CD4-positive, CD25-positive, alpha-beta regulatory T cell (primary cell): Measurements from ENCODE around the gene RPL11. TPM values are rescaled to one million over a fixed set of nuclear protein-coding genes. Genes with fewer than 3 reads are reported as not detected.

Experiments
- ATAC-seq, 2 donors: fragments of 150-1000 bp; cut with Tn5 transposase; one replicate each; pipeline ENCODE4 v1.10.0; 2021; ENCODE audit warnings: low read depth in 2 of 2, moderate number of reproducible peaks in 2 of 2, moderate library complexity in 1 of 2
- DNase-seq, 3 donors: peaks; one replicate each; pipeline versions ENCODE4 v3.0.0 to v3.0.0-alpha.2; 2012 to 2022; ENCODE audit warnings: mixed read lengths in 1 of 3
- H3K27ac ChIP-seq: one replicate; pipeline ENCODE4 v1.7.0; 2013; ENCODE audit warnings: mild to moderate bottlenecking, low read length; ENCODE audit not compliant: insufficient read depth, poor library complexity, severe bottlenecking
- H3K27me3 ChIP-seq: one replicate; pipeline ENCODE4 v1.7.0; 2013; ENCODE audit warnings: low read length; ENCODE audit not compliant: control insufficient read depth, insufficient read depth
- H3K36me3 ChIP-seq: one replicate; pipeline ENCODE4 v1.7.0; 2013; ENCODE audit warnings: mild to moderate bottlenecking, low read length, moderate library complexity; ENCODE audit not compliant: control insufficient read depth, insufficient read depth
- H3K4me1 ChIP-seq: 2 replicates; pipeline ENCODE4 v1.7.0; 2013; ENCODE audit warnings: mild to moderate bottlenecking, low read length; ENCODE audit not compliant: insufficient read depth, control insufficient read depth, poor library complexity, severe bottlenecking
- H3K4me3 ChIP-seq: one replicate; pipeline ENCODE4 v1.7.0; 2013; ENCODE audit warnings: low read depth, mild to moderate bottlenecking, low read length, moderate library complexity
- H3K9me3 ChIP-seq, 2 experiments: 1 replicate in 1 of 2; 2 replicates in 1 of 2; pipeline ENCODE4 v1.7.0; 2013; ENCODE audit warnings: low read length in 2 of 2, mild to moderate bottlenecking in 1 of 2, moderate library complexity in 1 of 2; ENCODE audit not compliant: control insufficient read depth in 2 of 2
- H3K27ac Mint-ChIP-seq, 3 donors: one replicate each; pipeline ENCODE4 v1.8.0; 2020 to 2022; ENCODE audit warnings: mild to moderate bottlenecking in 3 of 3, mixed read lengths in 3 of 3, moderate library complexity in 2 of 3
- H3K27me3 Mint-ChIP-seq: one replicate; pipeline ENCODE4 v1.8.0; 2022; ENCODE audit warnings: mild to moderate bottlenecking, mixed read lengths
- H3K36me3 Mint-ChIP-seq: one replicate; pipeline ENCODE4 v1.8.0; 2020; ENCODE audit warnings: mixed read lengths
- H3K4me1 Mint-ChIP-seq, 4 donors: one replicate each; pipeline ENCODE4 v1.8.0; 2020 to 2022; ENCODE audit warnings: mixed read lengths in 4 of 4, mild to moderate bottlenecking in 1 of 4
- H3K4me3 Mint-ChIP-seq, 4 donors: one replicate each; pipeline ENCODE4 v1.8.0; 2020 to 2022; ENCODE audit warnings: mild to moderate bottlenecking in 4 of 4, mixed read lengths in 4 of 4, moderate library complexity in 3 of 4
- H3K9me3 Mint-ChIP-seq, 7 donors: one replicate each; pipeline ENCODE4 v1.8.0; 2020 to 2022; ENCODE audit warnings: mixed read lengths in 7 of 7, mild to moderate bottlenecking in 3 of 7, moderate library complexity in 2 of 7
- polyA plus RNA-seq, 4 donors: library from polyadenylated mRNA; unstranded; fragments of 300-500 nt; fragmentation: Illumina TruSeq; gene quantifications; one replicate each; pipeline ENCODE4 v1.2.3, GENCODE V29; 2021
- total RNA-seq: library from RNA; stranded (reverse); gene quantifications from one replicate; pipeline ENCODE4 v1.2.3, GENCODE V29; 2022

Gene RPL11
- total and polyA plus RNA-seq, 5 donors from 2014 or later: 1,256 to 1,673 (median 1,395) TPM

DNA sequence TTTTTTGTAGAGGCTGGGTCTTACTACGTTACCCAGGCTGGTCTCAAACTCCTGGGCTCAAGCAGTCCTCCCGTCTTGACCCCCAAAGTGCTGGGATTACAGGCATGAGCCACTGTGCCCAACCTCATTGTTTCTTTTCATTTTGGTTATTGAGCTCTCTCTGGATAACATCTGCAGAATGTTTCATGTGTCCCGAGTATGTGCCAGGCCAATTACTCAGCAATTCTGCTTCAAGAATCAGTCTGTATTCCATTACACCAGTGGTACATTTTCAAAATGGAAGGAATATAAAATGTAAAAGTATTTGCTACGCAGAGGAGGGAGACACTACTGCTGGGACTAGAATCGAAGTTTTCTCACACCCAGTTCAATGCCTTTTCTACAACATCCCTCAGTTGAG lies 50.0 kb downstream of the RPL11 start:
- H3K4me1 Mint-ChIP-seq: peaks cover 12 to 37% (median 21%) of the 10 kb centered on the region in 4 donors
- H3K27me3 ChIP-seq: no peaks in the 10 kb centered on the region
- no peaks in the 10 kb centered on the region for H3K27me3 Mint-ChIP-seq
- no peaks in the 10 kb centered on the region for H3K9me3 Mint-ChIP-seq
- H3K4me1 ChIP-seq: peaks cover 22% of the 10 kb centered on the region
- H3K27ac ChIP-seq: no peak overlapping the region
- H3K9me3 ChIP-seq: no peaks in the 10 kb centered on the region
- peak overlapping the region; percentile 89 to 94 (median 92) for H3K4me3 Mint-ChIP-seq
- peak overlapping the region; percentile 32 to 94 (median 74) for H3K27ac Mint-ChIP-seq
- DNase-seq: no peak
- ATAC-seq: no peak
- peaks cover 1% of the 10 kb centered on the region for H3K36me3 Mint-ChIP-seq
- no peaks in the 10 kb centered on the region for H3K36me3 ChIP-seq
- no peak overlapping the region for H3K4me3 ChIP-seq

DNA sequence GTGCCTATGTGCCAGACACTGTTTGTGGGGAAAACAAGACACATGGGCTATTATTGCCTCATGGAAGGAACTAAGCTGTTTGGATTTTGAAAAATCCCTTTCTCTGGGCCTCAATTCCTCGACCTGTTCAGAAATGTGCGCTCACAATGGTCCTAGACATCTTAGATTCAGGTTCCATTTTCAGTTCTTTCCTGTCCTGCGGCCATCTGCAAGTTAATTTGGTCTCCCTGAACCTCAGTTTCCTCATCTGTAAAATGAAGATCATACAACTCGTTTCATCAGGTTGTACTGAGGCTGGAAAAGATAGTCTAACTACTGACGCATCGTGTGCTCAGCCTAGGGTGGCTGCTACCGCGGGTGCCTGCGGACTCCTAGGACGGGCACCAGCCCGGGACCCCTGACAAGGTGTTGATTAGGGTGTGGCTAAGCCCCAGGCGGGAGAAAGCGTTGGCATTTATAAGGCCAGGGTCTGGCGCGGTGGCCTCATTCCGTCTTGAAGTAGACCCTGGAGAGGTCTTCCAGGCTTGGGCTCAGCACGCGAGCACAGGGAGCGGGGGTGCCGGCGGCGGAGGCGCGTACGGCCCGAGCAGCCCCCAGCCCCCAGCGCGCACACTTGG lies 51.2 kb downstream of the RPL11 start:
- H3K4me1 Mint-ChIP-seq: peaks cover 18 to 49% (median 32%) of the 10 kb centered on the region in 4 donors
- H3K27me3 Mint-ChIP-seq: no peaks in the 10 kb centered on the region
- H3K4me1 ChIP-seq: peaks cover 24% of the 10 kb centered on the region
- H3K9me3 ChIP-seq: no peaks in the 10 kb centered on the region
- H3K27me3 ChIP-seq: no peaks in the 10 kb centered on the region
- peak overlapping the region; percentile 89 to 94 (median 92) for H3K4me3 Mint-ChIP-seq
- H3K36me3 Mint-ChIP-seq: peaks cover 4% of the 10 kb centered on the region
- DNase-seq (no peak), ATAC-seq (peak; percentile 18 to 45)
- H3K4me3 ChIP-seq: peak overlapping the region; percentile 84
- H3K9me3 Mint-ChIP-seq: no peaks in the 10 kb centered on the region
- peak overlapping the region; percentile 86 to 95 (median 94) for H3K27ac Mint-ChIP-seq
- H3K36me3 ChIP-seq: no peaks in the 10 kb centered on the region
- peak overlapping the region; percentile 82 for H3K27ac ChIP-seq

DNA sequence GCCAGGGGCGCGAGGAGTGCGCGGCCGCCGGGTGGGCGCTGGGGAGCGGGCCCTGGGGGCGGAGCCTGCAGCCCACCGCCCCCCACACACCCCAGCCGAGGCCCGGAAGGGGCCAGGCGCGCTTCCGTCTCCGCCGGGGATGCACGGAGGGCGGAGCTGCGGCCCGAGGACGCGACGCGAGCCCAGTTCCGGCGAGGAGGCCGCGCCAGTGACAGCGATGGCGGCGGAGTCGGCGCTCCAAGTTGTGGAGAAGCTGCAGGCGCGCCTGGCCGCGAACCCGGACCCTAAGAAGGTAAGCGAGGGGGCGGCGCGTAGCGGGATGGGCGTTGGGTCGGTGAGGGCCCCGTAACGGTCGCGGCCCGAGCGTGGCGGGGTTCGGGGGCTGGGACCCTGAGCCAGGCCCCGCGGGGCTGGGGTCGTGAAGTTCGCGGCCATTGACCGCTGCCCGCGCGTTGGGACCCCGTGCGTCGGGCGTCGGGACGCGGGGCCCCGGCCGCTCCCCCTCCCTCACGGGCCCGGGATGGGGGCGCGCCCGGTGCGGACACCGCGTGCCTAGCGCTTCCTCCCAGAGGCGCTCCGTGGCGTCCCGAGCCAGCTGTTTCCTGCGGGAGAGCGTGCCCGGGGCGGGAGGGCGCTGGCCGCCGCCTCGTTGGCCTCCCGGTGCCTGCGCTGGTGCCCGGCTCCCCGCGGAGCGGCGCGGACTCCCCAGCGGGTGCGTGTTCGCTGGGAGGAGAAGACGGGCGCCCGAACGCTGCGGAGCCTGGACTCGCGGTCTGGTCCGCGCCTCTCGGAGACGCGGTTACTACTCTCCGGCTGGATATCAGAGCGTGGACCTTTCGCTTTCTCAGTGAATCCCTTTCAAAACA lies 51.9 kb downstream of the RPL11 start, which contains the start of gene ELOA:
Gene ELOA (plus strand): TSS at position 185 of the 866 bp plus-strand sequence. CDS start 33 bp downstream, at position 218.
- no peaks in the 10 kb centered on the region for H3K27me3 ChIP-seq
- peak within 1 kb of the TSS; percentile 82 for H3K27ac ChIP-seq
- H3K36me3 Mint-ChIP-seq: peaks cover 4% of the 10 kb centered on the region
- peak; percentile 95 to 97 for ATAC-seq
- no peaks in the 10 kb centered on the region for H3K9me3 Mint-ChIP-seq
- H3K4me3 Mint-ChIP-seq: peak within 1 kb of the TSS; percentile 91 to 94 (median 94)
- peaks cover 26% of the 10 kb centered on the region for H3K4me1 ChIP-seq
- H3K27ac Mint-ChIP-seq: peak within 1 kb of the TSS; percentile 89 to 95 (median 94)
- H3K4me1 Mint-ChIP-seq: peaks cover 19 to 57% (median 38%) of the 10 kb centered on the region in 4 donors
- no peaks in the 10 kb centered on the region for H3K9me3 ChIP-seq
- no peaks in the 10 kb centered on the region for H3K27me3 Mint-ChIP-seq
- peak within 1 kb of the TSS; percentile 87 for H3K4me3 ChIP-seq
- DNase-seq: peak; percentile 68 to 88 (median 77)
- no peaks in the 10 kb centered on the region for H3K36me3 ChIP-seq

DNA sequence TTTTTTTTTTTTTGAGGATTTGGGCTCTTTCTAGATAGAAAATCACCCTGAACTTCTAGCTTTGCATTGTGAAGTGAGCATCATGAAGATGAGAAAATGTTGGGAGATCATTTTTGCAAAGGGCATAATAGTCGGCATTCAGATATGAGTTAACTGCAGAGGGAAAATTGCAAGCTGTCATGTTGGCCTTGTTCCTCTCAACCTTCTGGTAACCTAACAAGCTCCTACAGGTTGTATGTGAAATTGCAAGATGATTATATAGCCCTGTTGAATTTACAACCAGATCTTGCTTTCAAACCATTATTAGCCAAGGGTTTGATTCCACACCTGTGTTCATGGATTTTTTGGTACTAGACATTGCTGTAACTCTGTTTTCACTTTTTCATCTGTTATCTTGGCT lies 53.9 kb downstream of the RPL11 start:
- no peaks in the 10 kb centered on the region for H3K9me3 ChIP-seq
- peaks cover 26% of the 10 kb centered on the region for H3K4me1 ChIP-seq
- H3K36me3 Mint-ChIP-seq: peaks cover 6% of the 10 kb centered on the region
- no peaks in the 10 kb centered on the region for H3K27me3 Mint-ChIP-seq
- DNase-seq (peak in 2 of 3 donors; percentile 26 to 52), ATAC-seq (no peak)
- peak overlapping the region; percentile 91 to 94 (median 94) for H3K4me3 Mint-ChIP-seq
- no peaks in the 10 kb centered on the region for H3K9me3 Mint-ChIP-seq
- peak overlapping the region; percentile 87 for H3K4me3 ChIP-seq
- no peaks in the 10 kb centered on the region for H3K27me3 ChIP-seq
- H3K36me3 ChIP-seq: peaks cover 13% of the 10 kb centered on the region
- peak overlapping the region; percentile 15 for H3K27ac ChIP-seq
- peak overlapping the region in 2 of 3 donors; percentile 18 to 92 for H3K27ac Mint-ChIP-seq
- H3K4me1 Mint-ChIP-seq: peaks cover 23 to 61% (median 48%) of the 10 kb centered on the region in 4 donors

Other genes starting within 250 kb of the RPL11 start
- 2.3 TPM for gene ASAP3, start 207.6 kb upstream of the RPL11 start, total RNA-seq
- gene ASAP3, start 207.6 kb upstream of the RPL11 start, polyA plus RNA-seq: under 1 TPM in 3 of 4 donors, not detected in 1; 0.23 to 0.57 (median 0.41) TPM
- 13.8 TPM for gene E2F2, start 160.6 kb upstream of the RPL11 start, total RNA-seq
- 1 to 10 TPM; 2.3 to 7.1 (median 3.7) TPM for gene E2F2, start 160.6 kb upstream of the RPL11 start, polyA plus RNA-seq
- gene ID3, start 132.3 kb upstream of the RPL11 start, total RNA-seq: 51.1 TPM
- 10 to 100 TPM; 35.9 to 56.9 (median 48.0) TPM for gene ID3, start 132.3 kb upstream of the RPL11 start, polyA plus RNA-seq
- gene ELOA, start 51.7 kb downstream of the RPL11 start, total RNA-seq: 42.0 TPM
- 10 to 100 TPM; 22.6 to 34.3 (median 29.0) TPM for gene ELOA, start 51.7 kb downstream of the RPL11 start, polyA plus RNA-seq
- gene PITHD1, start 86.6 kb downstream of the RPL11 start, total RNA-seq: 85.8 TPM
- 10 to 100 TPM; 72.6 to 98.9 (median 78.1) TPM for gene PITHD1, start 86.6 kb downstream of the RPL11 start, polyA plus RNA-seq
- 50.4 TPM for gene LYPLA2, start 99.3 kb downstream of the RPL11 start, total RNA-seq
- 100 to 1,000 TPM in 2 of 4 donors, 10 to 100 TPM in 2; 84.4 to 111 (median 100) TPM for gene LYPLA2, start 99.3 kb downstream of the RPL11 start, polyA plus RNA-seq
- gene GALE, start 108.9 kb downstream of the RPL11 start, total RNA-seq: 7.0 TPM
- 10 to 100 TPM in 1 of 4 donors, 1 to 10 TPM in 3; 8.0 to 10.3 (median 9.8) TPM for gene GALE, start 108.9 kb downstream of the RPL11 start, polyA plus RNA-seq
- gene HMGCL, start 133.6 kb downstream of the RPL11 start, total RNA-seq: 15.7 TPM
- 10 to 100 TPM; 36.3 to 40.5 (median 37.4) TPM for gene HMGCL, start 133.6 kb downstream of the RPL11 start, polyA plus RNA-seq
- gene FUCA1, start 176.5 kb downstream of the RPL11 start, total RNA-seq: 5.3 TPM
- 10 to 100 TPM; 10.3 to 22.6 (median 17.0) TPM for gene FUCA1, start 176.5 kb downstream of the RPL11 start, polyA plus RNA-seq
- gene CNR2, start 221.6 kb downstream of the RPL11 start, total RNA-seq: 0.15 TPM
- gene CNR2, start 221.6 kb downstream of the RPL11 start, polyA plus RNA-seq: under 1 TPM in 2 of 4 donors, not detected in 2; 0.03 to 0.05 TPM